ENCODE measurements around the gene PYGO2. TPM values are rescaled to one million over a fixed set of nuclear protein-coding genes. Genes with fewer than 3 reads are reported as not detected.

PYGO2 gene
- total and polyA plus RNA-seq, 2 of the 8 experiments (the other 6 are each of a cell fraction or from before 2014, with no cell fraction given) = 31.0 to 31.6 TPM

- TF ChIP-seq POLR2A (IDR thresholded peaks at IDR 0.05; ENCODE audit: control extremely low read depth in 1 of 2, low read depth in 2 of 2, low read length in 2 of 2) (peak in 1 of 2 experiments; percentile 63; a peak in 1 of 3 replicates), ZNF274 (IDR thresholded peaks at IDR 0.05; ENCODE audit: borderline replicate concordance, extremely low read depth, low read length) (no peak), CTCF (IDR thresholded peaks at IDR 0.05; ENCODE audit: control extremely low read depth in 1 of 3, insufficient read depth in 1 of 3, low read depth in 1 of 3, low read length in 3 of 3) (peak in 1 of 3 experiments; percentile 1; a peak in 1 of 4 replicates), POU5F1 (IDR thresholded peaks at IDR 0.05; ENCODE audit: low read depth, low read length) (no peak), CREB1 (IDR thresholded peaks at IDR 0.05) (peak; percentile 7; the same call in 1 of the 2 replicates), CEBPB (IDR thresholded peaks at IDR 0.05; ENCODE audit: low read depth, low read length) (no peak), POLR2AphosphoS5 (IDR thresholded peaks at IDR 0.05; ENCODE audit: low read depth, low read length) (peak; percentile 79), EP300 (IDR thresholded peaks at IDR 0.05; ENCODE audit: borderline replicate concordance in 1 of 2, low read depth in 2 of 2, low read length in 2 of 2) (no peak), SP2 (IDR thresholded peaks at IDR 0.05; ENCODE audit: low read length) (no peak), KDM1A (IDR thresholded peaks at IDR 0.05; ENCODE audit: borderline replicate concordance, low read length) (no peak), CBX5 (IDR thresholded peaks at IDR 0.05; ENCODE audit: low read depth, low read length) (no peak), RBBP5 (IDR thresholded peaks at IDR 0.05; ENCODE audit: borderline replicate concordance, low read depth, low read length) (no peak), CHD2 (IDR thresholded peaks at IDR 0.05; ENCODE audit: low read length) (peak; percentile 88), EZH2 (IDR thresholded peaks at IDR 0.05; ENCODE audit: low read depth, low read length, severe bottlenecking) (no peak), CHD1 (IDR thresholded peaks at IDR 0.05; ENCODE audit: low read depth, low read length) (no peak; the same call in 1 of the 2 replicates), ATF3 (IDR thresholded peaks at IDR 0.05; ENCODE audit: insufficient read depth, low read depth, low read length) (no peak), GTF2F1 (IDR thresholded peaks at IDR 0.05; ENCODE audit: borderline replicate concordance, low read depth, low read length) (peak; percentile 89), KDM4A (IDR thresholded peaks at IDR 0.05; ENCODE audit: low read depth, low read length, severe bottlenecking) (peak; percentile 59), SIX5 (IDR thresholded peaks at IDR 0.05; ENCODE audit: low read depth, low read length) (peak; percentile 6; the same call in 1 of the 2 replicates), SAP30 (IDR thresholded peaks at IDR 0.05; ENCODE audit: insufficient read depth, insufficient replicate concordance, low read length) (no peak)
These were observed 25.0 kb downstream of the PYGO2 start, which contains the start of gene PMVK (continued) for GRCh38 chr1:154936555-154937084.

Data from H1 (cell line).